SK-N-MC (cell line): ENCODE measurements around the gene IRX6.

Experiments used
- EZH2 ChIP-seq: fragments of 200-600 bp; sonication (generic); IDR thresholded peaks from one replicate; pipeline ENCODE4 v1.6.1; 2017; ENCODE audit warnings: antibody characterized with exemption
- POLR2AphosphoS5 ChIP-seq: IDR thresholded peaks from 2 replicates; pipeline ENCODE4 v1.6.1; 2012; ENCODE audit warnings: mild to moderate bottlenecking, low read depth, low read length, borderline replicate concordance

DNA sequence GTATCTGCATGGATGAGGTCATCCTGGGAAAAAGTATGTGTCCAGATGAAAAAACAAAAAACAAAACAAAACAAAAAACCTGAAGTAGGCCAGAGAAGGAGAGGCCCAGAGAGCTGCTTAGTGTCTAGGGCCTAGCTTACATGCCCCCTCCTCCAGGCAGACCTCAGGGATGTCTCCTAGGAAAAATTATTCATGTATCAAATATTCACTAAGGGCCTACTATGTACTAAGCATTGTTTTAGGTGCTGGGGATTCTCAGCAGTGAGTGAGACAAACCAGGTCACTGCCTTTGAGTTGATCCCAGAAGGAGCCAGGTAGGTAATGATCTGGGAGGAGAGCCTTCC, 49.5 kb downstream of the IRX6 start:
- TF ChIP-seq EZH2 (no peak), POLR2AphosphoS5 (no peak)
